ENCODE measurements around the gene OTOA.
"Not testable (repeated sequence)": the region's sequence is repeated elsewhere in the genome, so short reads cannot be mapped to it uniquely, and the experiment has no call there.

The OTOA gene

DNA sequence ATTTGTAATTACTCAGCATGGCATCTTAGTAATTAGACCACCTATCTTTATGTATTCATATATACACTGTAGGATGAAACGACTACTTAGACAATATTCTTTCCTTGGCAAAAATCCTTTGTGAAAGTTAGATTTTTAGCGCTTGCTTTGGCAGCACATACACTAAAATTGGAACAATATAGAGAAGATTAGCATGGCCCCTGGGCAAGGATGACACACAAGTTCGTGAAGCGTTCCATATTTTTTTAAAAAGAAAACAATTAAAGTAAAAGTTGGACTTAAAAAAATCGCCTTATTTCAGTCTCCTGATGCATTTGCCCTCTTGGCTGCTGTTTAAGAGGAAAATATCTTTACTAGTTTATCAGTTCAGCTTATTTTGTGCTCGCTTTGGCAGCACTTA, 21.9 kb upstream of the OTOA start:
- DNase-seq (ENCODE audit: low spot score): no peak

DNA sequence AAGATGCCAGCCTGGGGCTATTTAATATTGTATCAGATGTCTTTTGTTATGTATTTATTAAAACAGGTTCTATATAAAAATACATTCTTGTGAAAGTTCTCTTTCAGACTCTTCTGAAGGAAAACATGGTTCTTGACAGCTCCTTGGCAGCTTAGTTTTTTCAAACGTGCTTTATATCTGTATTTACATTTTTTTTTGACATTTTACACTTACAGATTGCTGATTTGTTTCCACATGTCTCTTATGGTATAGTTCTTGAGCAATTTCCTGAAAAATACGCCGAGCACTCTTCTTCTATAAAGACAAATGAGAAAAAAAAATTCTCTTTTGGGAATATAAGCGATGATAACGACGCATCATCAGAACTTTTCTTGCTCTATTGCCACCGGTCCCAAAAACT, 20.9 kb upstream of the OTOA start:
- DNase-seq (ENCODE audit: low spot score): no peak

DNA sequence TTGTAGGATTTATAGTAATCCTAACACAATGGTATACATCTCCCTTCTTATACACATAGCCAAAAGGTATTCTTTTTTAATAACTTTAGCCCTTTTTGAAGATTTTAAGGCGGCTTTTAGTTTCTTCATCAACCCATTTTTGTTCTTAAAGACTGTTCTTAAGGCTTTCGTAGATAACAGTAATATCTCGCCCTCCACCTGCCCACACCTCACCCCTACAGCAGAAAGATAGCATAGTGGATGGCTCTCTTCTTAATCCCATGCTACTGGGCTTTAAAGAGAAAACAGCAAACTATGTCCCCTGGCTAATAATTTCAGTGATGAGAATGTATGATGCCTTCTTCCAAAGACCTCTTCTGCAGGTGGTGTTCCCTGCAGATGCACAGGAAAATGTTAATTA, 20.0 kb upstream of the OTOA start:
- DNase-seq (ENCODE audit: low spot score): no peak

DNA sequence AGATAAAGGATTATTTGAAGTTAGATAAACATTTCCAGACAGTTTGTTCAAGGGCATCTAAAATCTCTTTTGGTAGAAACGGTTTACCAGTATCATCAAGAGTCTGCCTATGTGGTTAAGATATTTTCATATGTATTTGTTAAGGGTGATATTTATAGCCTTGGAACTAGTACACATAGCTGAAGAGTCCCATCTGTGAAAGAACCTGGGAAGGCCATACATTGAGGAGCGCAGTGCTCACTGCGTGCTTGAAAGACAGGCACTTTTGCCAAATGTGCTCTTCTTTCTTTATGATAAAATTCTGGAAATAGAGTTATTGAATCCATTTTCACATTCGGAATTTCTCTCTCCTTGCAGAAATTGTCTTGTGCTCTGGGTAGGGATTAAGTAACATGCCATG, 19.1 kb upstream of the OTOA start:
- DNase-seq (ENCODE audit: low spot score): no peak

- DNase-seq (ENCODE audit: low spot score): no peak
These were observed 18.5 kb upstream of the OTOA start for GRCh38 chr16:21645261-21645721.

- DNase-seq (ENCODE audit: low spot score): no peak
These were observed 17.7 kb upstream of the OTOA start for GRCh38 chr16:21646091-21646490.

DNA sequence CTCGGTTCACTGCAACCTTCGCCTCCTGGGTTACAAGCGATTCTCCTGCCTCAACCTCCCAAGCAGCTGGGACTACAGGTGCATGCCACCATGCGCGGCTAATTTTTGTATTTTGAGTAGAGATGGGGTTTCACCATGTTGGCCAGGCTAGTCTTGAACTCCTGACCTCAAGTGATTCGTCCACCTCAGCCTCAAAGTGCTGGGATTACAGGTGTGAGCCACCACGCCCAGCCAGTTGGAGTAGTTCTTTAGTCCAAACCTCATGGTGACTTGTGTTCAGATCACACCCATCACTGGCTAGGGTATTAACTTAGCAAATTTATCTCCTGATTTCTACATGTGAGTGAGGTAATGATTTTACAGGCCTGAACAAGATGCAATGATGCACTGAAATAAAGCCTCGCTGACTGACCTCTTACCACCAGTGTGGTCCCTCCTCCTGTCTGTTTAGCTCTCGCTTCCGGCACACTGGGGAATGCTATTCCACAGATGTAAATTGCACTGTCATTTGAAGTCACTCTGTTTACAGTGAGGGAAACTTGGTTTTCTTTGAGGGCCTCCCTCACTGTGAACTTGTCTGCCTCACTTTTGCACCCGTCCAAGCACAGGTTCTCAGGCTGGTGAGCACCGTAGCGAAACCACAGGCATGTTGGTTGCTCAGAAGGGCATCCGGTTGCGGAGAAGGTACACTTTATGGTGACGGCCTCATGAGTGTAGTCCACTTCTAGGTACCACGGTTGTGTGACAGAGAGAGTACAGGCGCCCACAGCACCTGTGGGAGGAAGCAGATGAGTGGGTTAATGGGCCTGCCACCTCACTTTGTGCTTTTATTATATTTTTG, 16.8 kb upstream of the OTOA start:
- DNase-seq (ENCODE audit: low spot score): no peak

- no peak for DNase-seq (ENCODE audit: low spot score)
These were observed 16.1 kb upstream of the OTOA start for GRCh38 chr16:21647562-21648164.

DNA sequence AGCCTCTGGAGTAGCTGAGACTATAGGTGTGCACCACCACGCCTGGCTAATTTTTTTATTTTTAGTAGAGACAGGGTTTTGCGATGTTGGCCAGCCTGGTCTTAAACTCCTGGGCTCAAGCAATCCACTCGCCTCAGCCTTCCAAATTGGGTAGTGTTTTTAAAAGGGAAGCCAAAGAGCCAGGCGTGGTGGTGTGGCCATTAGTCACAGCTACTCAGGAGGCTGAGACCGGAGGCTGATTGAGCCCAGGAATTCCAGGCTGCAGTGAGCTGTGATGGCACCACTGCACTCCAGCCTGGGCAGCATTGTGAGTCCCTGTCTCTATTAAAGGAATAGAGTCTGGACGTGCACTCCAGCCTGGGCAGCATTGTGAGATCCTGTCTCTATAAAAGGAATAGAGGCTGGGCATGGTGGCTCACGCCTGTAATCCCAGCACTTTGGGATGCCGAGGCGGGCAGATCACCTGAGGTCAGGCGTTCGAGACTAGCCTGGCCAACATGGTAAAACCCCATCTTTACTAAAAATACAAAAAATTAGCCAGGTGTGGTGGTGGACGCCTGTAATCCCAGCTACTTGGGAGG, 13.9 kb upstream of the OTOA start:
- DNase-seq (ENCODE audit: low spot score): not testable (repeated sequence)

- DNase-seq (ENCODE audit: low spot score): no peak
These were observed 13.2 kb upstream of the OTOA start for GRCh38 chr16:21650521-21650920.

DNA sequence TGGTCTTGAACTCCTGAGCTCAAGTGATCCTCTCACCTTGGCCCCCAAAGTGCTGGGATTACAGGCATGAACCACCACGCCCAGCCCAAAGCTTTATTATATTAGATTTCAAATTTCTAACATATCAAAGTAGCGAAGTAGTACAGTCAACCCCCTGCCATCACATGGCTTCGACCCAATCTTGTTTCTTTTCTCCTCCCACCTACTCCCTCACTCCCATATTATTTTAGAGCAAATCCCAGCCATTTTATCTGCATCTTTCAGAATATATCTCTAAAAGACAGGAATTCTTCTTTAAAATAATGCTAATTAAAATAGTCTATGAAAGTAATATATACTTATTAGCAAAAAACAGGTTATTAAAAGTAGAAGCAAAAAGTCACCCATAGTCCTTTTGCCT, 12.3 kb upstream of the OTOA start:
- DNase-seq (ENCODE audit: low spot score): no peak

DNA sequence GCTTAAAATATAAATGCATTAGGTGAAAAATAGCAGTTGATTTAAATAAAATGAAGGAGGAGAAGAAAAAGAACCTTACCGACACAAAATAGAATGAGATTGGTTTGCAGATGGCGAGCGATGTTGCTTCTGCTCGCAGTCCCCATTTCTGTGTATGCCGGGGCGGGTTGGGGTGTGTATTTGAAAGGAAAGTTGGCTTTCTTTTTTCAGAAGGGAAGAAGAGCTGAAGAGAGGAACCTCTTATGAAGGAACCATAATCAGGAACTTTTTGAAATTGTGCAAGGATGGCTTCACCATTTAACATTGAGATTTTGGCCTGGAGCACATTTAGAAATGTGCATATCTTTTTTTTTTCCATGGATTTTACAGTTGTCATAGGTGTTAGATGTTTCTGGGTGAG, 11.3 kb upstream of the OTOA start, which contains the start of gene IGSF6:
TSS of gene IGSF6 (minus strand) at position 156 of the 400 bp plus-strand sequence. CDS start at position 146, 10 bp downstream.
- DNase-seq (ENCODE audit: low spot score): no peak

DNA sequence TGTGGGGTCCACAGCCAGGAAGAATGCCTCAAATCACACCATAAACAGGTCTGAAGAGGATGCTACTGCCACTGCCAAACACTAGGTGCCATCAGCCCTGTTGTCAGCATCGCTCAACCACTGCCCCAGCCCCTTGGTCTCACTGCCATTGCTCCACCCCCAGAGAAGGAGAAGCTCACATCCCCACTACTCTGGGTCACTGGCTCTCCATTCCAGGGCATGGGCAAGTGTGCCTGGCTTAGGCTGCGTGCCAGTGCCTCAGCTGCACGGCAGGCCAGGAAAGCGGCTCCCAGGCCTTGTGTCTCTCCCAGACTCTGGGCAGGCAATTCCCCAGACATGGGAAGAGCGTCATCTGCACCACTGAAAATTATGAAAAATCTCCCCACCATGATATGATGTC, 10.2 kb upstream of the OTOA start:
- DNase-seq (ENCODE audit: low spot score): no peak

- DNase-seq (ENCODE audit: low spot score): no peak
These were observed 9.3 kb upstream of the OTOA start for GRCh38 chr16:21654466-21654865.

GRCh38 chr16:21654881-21655280, 8.9 kb upstream of the OTOA start:
- no peak for DNase-seq (ENCODE audit: low spot score)

GRCh38 chr16:21656795-21657768, 6.7 kb upstream of the OTOA start:
- DNase-seq (ENCODE audit: low spot score): peak; percentile 61

DNA sequence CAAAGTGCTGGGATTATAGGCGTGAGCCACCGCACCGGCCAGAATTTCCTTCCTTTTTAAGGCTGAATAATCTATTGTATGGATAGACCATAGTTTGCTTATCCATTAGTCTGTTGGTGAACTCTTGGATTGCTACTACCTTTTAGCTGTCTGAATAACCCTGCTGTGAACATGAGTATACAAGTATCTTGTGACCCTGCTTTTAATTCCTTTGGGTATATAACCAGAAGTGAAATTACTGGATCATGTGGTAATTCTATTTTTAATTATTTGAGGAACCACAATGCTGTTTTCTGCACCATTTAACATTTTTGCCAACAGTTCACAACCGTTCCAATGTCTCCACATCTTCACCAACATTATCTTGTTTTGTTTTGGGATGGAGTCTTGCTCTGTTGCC, 4.6 kb upstream of the OTOA start:
- no peak for DNase-seq (ENCODE audit: low spot score)

DNA sequence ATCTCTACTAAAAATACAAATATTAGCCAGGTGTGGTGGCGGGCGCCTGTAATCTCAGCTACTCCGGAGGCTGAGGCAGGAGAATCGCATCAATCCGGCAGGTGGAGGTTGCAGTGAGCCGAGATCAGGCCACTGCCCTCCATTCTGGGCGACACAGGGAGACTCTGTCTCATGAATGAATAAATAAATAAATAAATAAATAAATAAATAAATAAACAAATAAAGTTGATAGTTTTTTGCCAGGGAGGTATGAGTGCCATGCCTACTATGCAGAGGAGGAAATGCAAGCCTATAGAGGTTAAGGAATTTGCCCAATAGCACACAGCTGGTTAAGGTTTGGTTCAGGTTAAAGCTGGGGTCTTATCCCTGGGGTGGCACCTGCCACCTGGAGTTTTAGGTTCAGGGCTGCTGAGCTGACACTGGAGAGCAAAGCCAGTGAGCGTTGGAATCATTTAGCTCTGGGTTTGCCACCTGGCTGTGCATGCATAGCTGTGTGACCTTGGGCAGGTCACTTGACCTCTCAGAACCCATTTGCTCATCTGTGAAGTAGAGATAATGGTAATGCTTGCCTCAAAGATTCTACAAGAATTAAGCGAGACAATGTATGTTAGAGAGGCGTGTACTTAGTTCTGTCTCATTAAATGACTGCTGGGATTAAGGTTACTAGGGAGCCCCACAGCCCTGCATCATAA, 1.2 kb downstream of the OTOA start:
- DNase-seq (ENCODE audit: low spot score): no peak

DNA sequence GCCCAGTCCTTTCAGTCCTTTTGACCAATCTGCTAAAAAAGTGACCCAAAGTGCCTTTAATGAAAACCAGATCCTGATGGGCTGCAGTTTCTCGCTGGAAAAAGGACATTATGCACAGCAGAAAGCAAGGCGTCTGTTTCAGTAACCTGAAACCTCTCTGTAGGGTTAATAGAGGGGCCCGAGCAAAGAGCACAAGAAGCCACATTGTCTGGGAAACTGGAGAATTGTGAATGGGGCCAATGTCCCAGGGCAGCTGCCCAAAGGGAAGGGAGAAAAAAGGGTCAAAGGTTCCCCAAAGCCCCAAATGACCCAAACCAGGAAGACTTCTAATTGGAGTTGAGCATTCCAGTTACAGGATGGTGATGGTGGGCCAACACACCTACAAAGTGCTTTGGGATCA, 3.0 kb downstream of the OTOA start:
- DNase-seq (ENCODE audit: low spot score): no peak

DNA sequence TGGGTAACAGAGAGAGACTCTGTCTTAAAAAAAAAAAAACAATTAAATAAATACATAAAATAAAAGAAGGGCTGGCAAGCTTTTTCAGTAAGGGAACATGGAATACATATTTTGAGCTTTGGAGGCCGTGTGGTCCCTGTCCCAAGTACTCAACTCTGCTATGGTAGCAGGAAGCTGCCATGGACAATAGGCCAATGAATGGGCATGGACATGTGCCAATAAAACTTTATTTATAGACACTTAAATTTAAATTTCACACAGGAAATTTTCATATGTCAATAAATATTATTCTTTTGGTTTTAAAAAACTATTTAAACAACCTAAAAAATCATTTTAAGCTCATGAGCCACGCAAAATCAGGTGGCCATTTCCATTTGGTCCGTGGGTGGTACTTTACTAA, 3.8 kb downstream of the OTOA start:
- no peak for DNase-seq (ENCODE audit: low spot score)

DNA sequence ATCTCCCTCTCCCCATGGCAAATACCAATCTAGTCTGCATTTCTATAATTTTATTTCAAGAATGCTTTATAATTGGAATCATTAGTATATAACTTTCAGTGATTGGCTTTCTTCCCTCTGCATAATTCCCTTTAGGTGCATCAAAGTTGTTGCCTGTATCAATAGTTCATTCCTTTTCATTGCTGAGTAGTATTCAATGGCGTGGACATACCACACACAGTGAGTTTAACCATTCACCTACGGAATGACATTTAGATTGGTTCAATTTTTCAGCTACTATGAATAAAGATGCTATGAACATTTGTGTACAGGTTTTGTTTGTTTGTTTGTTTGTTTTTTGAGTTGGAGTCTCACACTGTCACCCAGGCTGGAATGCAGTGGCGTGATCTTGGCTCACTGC, 9.7 kb downstream of the OTOA start:
- no peak for DNase-seq (ENCODE audit: low spot score)
